Measurements from ENCODE around the gene GABARAP. TPM values are rescaled to one million over a fixed set of nuclear protein-coding genes. Genes with fewer than 3 reads are reported as not detected.
A peak's percentile ranks its signal among the peaks of the same experiment; 100 is the strongest.

GABARAP gene
- total RNA-seq, 2 donors from 2014 or later: 264 to 317 TPM

DNA sequence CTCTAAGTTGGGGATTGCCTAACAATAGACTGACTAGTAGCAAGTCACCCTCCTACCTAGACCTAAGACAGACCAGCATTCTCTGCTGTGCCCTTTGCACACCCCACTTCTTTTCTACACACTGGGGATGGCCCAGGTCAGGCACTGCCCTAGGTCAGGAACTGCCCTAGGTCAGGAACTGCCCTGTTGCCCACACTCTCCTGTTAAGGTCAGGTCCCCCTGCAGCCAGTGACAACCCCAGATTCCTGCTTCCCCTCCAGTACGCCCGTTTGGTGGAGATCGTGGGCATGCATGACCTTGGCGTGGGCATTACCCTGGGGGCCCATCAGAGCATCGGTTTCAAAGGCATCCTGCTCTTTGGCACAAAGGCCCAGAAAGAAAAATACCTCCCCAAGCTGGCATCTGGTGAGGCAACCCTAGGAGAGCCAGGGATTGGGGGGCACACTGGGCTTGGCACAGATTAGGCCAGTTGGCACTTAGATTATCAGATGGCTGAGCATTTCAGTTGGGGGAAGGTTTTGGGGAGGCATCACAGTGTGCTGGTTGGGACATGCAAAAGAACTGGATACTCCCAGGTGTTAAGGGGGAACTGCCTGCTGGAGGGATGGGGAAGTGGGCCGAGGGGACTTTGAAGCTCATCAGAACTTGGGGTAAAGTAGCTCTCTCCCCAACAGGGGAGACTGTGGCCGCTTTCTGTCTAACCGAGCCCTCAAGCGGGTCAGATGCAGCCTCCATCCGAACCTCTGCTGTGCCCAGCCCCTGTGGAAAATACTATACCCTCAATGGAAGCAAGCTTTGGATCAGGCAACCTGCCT lies 20.8 kb downstream of the GABARAP start:
- no peaks in the 10 kb centered on the region for H3K27me3 Mint-ChIP-seq (ENCODE audit: insufficient read depth)
- no peaks in the 10 kb centered on the region for H3K9me3 Mint-ChIP-seq
- H3K36me3 Mint-ChIP-seq (ENCODE audit: low read depth): peaks cover 44% of the 10 kb centered on the region
- no peaks in the 10 kb centered on the region for H3K9me3 ChIP-seq (ENCODE audit: control insufficient read depth, low read length)
- peaks cover 29% of the 10 kb centered on the region for H3K4me1 Mint-ChIP-seq
- H3K9ac ChIP-seq (ENCODE audit: extremely low read depth, low read length, poor library complexity, severe bottlenecking): no peak overlapping the region
- H3K36me3 ChIP-seq (ENCODE audit: control insufficient read depth, insufficient read depth, low read length): peaks cover 45% of the 10 kb centered on the region
- H3K4me3 Mint-ChIP-seq: no peak overlapping the region
- H3K4me1 ChIP-seq (ENCODE audit: control insufficient read depth, insufficient read depth, low read length): peaks cover 19% of the 10 kb centered on the region
- no peak overlapping the region for H3K27ac ChIP-seq (ENCODE audit: low read depth, low read length)
- peak overlapping the region; percentile 96 for H3K27ac Mint-ChIP-seq
- WGBS, 2 experiments (ENCODE audit: insufficient coverage in 1 of 2, insufficient read length in 1 of 2): 71 to 93% methylated on average over 1 to 10 of the region's 10 CpGs
- H3K4me3 ChIP-seq (ENCODE audit: low read length): peak overlapping the region; percentile 87
- DNase-seq: no peak
- TF ChIP-seq, protein P1, sequence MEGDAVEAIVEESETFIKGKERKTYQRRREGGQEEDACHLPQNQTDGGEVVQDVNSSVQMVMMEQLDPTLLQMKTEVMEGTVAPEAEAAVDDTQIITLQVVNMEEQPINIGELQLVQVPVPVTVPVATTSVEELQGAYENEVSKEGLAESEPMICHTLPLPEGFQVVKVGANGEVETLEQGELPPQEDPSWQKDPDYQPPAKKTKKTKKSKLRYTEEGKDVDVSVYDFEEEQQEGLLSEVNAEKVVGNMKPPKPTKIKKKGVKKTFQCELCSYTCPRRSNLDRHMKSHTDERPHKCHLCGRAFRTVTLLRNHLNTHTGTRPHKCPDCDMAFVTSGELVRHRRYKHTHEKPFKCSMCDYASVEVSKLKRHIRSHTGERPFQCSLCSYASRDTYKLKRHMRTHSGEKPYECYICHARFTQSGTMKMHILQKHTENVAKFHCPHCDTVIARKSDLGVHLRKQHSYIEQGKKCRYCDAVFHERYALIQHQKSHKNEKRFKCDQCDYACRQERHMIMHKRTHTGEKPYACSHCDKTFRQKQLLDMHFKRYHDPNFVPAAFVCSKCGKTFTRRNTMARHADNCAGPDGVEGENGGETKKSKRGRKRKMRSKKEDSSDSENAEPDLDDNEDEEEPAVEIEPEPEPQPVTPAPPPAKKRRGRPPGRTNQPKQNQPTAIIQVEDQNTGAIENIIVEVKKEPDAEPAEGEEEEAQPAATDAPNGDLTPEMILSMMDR (conservative IDR thresholded peaks at IDR 0.05): no peak
- H3K27me3 ChIP-seq (ENCODE audit: control insufficient read depth, insufficient read depth, low read length, poor library complexity, severe bottlenecking): no peaks in the 10 kb centered on the region

DNA sequence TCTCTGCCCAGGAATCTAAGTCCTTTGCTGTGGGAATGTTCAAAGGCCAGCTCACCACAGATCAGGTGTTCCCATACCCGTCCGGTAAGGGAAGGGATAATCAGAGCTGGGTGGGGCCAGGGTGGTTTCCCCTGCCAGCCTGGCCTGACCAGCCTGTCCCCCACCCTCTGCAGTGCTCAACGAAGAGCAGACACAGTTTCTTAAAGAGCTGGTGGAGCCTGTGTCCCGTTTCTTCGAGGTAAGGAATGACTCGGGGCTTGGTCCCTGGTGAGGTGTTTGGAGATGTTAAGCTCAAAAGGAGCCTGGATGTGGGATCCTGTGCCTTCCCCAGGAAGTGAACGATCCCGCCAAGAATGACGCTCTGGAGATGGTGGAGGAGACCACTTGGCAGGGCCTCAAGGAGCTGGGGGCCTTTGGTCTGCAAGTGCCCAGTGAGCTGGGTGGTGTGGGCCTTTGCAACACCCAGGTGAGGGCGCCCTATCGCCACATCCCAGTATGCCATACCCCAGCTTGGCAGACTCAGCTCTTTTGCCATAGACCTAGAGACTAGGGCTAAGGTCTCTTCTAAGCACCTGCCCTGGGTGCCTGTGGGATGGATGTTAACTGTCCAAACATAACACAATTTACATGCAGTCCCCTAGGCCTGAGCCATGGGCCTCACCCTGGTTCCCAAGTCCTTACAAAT lies 21.5 kb downstream of the GABARAP start:
- peak overlapping the region; percentile 86 for H3K4me3 Mint-ChIP-seq
- 61 to 71% methylated on average over 8 to 11 of the region's 11 CpGs for WGBS, 2 experiments (ENCODE audit: insufficient coverage in 1 of 2, insufficient read length in 1 of 2)
- peak; percentile 93 for DNase-seq
- H3K27me3 ChIP-seq (ENCODE audit: control insufficient read depth, insufficient read depth, low read length, poor library complexity, severe bottlenecking): no peaks in the 10 kb centered on the region
- peak overlapping the region; percentile 85 for H3K9ac ChIP-seq (ENCODE audit: extremely low read depth, low read length, poor library complexity, severe bottlenecking)
- no peaks in the 10 kb centered on the region for H3K9me3 Mint-ChIP-seq
- peaks cover 42% of the 10 kb centered on the region for H3K36me3 ChIP-seq (ENCODE audit: control insufficient read depth, insufficient read depth, low read length)
- peaks cover 40% of the 10 kb centered on the region for H3K36me3 Mint-ChIP-seq (ENCODE audit: low read depth)
- H3K4me1 ChIP-seq (ENCODE audit: control insufficient read depth, insufficient read depth, low read length): peaks cover 19% of the 10 kb centered on the region
- no peaks in the 10 kb centered on the region for H3K27me3 Mint-ChIP-seq (ENCODE audit: insufficient read depth)
- H3K4me3 ChIP-seq (ENCODE audit: low read length): peak overlapping the region; percentile 87
- no peak overlapping the region for H3K27ac ChIP-seq (ENCODE audit: low read depth, low read length)
- H3K9me3 ChIP-seq (ENCODE audit: control insufficient read depth, low read length): no peaks in the 10 kb centered on the region
- peaks cover 37% of the 10 kb centered on the region for H3K4me1 Mint-ChIP-seq
- H3K27ac Mint-ChIP-seq: peak overlapping the region; percentile 96
- TF ChIP-seq, protein P1 (conservative IDR thresholded peaks at IDR 0.05): peak; percentile 71

DNA sequence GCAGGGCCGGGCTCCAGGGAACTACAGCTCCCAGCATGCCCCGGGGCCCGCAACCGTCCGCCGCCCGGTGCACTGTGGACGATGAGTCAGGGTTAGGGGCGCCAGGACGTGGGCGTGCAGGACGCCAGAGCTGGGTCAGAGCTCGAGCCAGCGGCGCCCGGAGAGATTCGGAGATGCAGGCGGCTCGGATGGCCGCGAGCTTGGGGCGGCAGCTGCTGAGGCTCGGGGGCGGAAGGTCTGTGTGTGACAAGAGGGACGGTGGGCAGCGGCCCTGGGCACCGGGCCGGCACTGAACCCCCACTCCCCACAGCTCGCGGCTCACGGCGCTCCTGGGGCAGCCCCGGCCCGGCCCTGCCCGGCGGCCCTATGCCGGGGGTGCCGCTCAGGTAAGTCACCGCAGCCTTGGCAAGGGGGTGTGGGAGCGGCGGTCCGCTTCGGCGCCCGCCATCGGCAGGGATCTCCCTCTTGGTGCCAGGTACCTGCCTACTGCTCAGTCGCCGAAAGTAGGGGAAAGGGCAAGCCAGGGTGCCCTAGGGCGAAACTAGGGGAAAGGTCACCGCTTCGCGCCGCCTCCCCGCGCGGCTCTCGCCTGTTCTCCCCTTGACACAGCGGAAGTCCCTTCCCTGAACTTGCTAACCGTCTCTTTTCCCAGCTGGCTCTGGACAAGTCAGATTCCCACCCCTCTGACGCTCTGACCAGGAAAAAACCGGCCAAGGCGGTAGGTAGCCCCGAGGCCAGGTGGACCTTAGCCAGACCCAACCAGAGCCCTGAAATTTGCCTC lies 22.2 kb downstream of the GABARAP start, which contains the start of the genes ACADVL and DLG4:
ACADVL (plus strand) TSS at position 127 of the 781 bp plus-strand sequence; CDS start at position 174, 47 bp downstream.
DLG4 (minus strand) TSS at position 25 of the 781 bp plus-strand sequence.
- peak within 1 kb of the TSS; percentile 96 for H3K27ac Mint-ChIP-seq
- peaks cover 38% of the 10 kb centered on the region for H3K36me3 Mint-ChIP-seq (ENCODE audit: low read depth)
- peak; percentile 96 for DNase-seq
- H3K9me3 Mint-ChIP-seq: no peaks in the 10 kb centered on the region
- WGBS, 2 experiments (ENCODE audit: insufficient coverage in 1 of 2, insufficient read length in 1 of 2): 0 to 2% methylated on average over 24 to 63 of the region's 63 CpGs
- Histone ChIP-seq H3K27ac (ENCODE audit: low read depth, low read length) (peak within 1 kb of the TSS; percentile 59), H3K36me3 (ENCODE audit: control insufficient read depth, insufficient read depth, low read length) (peaks cover 35% of the 10 kb centered on the region), H3K9ac (ENCODE audit: extremely low read depth, low read length, poor library complexity, severe bottlenecking) (peak within 1 kb of the TSS; percentile 85), H3K27me3 (ENCODE audit: control insufficient read depth, insufficient read depth, low read length, poor library complexity, severe bottlenecking) (no peaks in the 10 kb centered on the region), H3K4me1 (ENCODE audit: control insufficient read depth, insufficient read depth, low read length) (peaks cover 19% of the 10 kb centered on the region), H3K4me3 (ENCODE audit: low read length) (peak within 1 kb of the TSS; percentile 87), H3K9me3 (ENCODE audit: control insufficient read depth, low read length) (no peaks in the 10 kb centered on the region)
- TF ChIP-seq, protein P1 (conservative IDR thresholded peaks at IDR 0.05): no peak
- peaks cover 42% of the 10 kb centered on the region for H3K4me1 Mint-ChIP-seq
- no peaks in the 10 kb centered on the region for H3K27me3 Mint-ChIP-seq (ENCODE audit: insufficient read depth)
- peak within 1 kb of the TSS; percentile 86 for H3K4me3 Mint-ChIP-seq

Data from endodermal cell (in vitro differentiated cells).